Activated naive CD4-positive, alpha-beta T cell treated with Interleukin-2 at 50 U/mL for 16 hours (primary cell): Measurements from ENCODE around the gene BARX2.

Experiments
- DNase-seq: peaks from one replicate; pipeline ENCODE4 v3.0.0-alpha.2; 2020

The BARX2 gene

DNA sequence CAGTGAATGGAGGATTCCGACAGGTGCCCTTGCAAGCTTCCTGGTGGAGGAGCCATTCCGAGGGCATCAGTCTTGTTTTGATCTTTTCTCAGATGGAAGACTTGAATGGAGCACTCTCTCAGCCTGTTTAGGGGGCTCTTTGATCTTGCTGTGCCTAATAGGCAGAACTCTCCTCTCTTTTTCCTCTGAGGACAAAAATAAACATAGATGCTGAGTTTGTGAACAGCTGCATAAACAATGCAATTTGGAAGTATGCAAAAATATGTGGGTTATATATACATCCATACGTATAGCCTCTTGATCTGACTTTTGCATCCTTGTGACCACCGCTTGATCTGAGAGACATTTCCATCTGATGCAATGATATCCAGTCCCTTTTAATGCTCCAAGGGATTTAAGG, 29.1 kb downstream of the BARX2 start:
- no peak for DNase-seq

GRCh38 chr11:129408865-129409444, 33.3 kb downstream of the BARX2 start:
- DNase-seq, result no peak

DNA sequence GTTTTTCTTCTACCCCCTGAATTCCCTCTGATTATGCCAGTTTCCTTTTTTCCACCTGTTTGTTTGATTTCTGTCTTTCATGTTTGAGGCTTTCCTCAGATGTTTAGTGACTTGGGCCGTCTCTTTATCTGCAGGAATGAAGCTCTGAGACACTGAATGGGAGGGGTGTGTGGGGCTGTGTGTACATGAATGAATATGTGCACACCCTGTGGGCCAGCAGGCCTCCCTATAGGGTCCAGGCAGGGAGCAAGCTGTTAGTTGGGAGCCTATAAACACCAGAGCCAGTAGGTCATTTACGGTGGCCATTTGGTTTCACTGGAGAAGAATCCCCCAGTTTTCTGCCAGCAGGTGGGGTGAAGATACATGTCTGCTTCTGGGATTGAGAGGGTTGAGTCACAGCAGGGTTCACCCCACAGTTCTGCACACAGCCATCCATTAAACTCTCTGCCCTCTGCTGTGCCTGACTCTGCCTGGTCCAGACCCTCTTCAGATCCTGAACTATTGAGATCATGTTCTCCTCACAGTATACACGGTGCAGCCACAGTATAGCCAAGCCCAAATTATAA, 34.8 kb downstream of the BARX2 start:
- DNase-seq, result no peak

- no peak for DNase-seq
Observed at GRCh38 chr11:129412494-129412893, 36.8 kb downstream of the BARX2 start.

DNA sequence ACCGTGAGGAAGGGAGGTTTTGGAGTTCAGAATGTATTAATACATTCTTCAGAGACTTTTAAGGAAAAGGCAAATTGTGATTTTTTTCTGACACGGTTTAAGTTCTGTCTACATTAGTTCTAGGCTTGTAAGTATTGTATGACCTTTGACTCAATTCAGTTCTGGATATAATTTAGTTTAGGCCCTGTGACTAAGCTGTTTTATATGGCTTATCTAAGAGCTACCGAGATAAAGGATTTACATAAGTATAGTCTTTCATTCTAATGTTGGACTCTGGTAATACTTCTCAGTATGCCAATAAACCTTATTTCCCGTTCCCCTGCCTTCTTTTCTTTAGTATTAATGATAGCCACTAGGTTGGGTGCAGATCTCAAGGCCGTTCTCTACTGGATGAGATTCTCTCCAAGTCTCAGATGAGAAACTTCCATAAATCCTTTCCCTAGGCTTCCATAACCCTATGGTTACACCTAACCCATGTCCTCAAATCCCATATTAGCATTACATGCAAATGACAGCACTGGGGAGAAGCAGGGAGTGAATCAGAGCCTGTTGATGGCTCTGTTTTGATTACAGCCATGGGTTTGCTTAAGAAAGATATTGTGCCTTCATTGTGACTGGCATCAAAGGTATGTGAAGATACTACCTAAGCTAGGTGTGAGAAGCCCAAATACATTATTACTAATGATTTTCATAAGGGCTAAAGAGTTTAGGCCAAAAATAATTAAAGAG, 38.7 kb downstream of the BARX2 start:
- no peak for DNase-seq

GRCh38 chr11:129416080-129416820, 40.6 kb downstream of the BARX2 start:
- DNase-seq, result no peak

DNA sequence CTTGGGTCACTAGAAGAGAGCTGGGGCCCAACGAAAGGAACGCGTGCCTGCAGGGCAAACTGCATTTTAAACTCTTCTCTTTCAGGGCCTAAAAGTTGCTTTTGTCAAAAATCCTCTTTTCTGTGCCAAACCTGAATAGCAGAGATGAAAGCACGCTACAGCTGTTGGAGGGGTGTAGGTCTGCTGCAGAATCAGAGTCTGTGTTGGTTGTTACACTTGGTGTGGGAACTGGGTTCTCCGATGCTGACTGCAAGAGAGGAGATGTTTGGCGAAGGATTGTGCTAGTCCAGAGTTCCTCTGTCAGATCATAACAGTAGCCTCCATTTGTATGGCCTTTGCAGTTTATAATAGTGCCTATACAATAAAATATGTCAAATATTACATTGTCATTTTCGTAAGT, 41.8 kb downstream of the BARX2 start:
- no peak for DNase-seq

- no peak for DNase-seq
Observed at GRCh38 chr11:129418039-129418438, 42.4 kb downstream of the BARX2 start.

- no peak for DNase-seq
Observed at GRCh38 chr11:129419386-129419785, 43.7 kb downstream of the BARX2 start.

DNA sequence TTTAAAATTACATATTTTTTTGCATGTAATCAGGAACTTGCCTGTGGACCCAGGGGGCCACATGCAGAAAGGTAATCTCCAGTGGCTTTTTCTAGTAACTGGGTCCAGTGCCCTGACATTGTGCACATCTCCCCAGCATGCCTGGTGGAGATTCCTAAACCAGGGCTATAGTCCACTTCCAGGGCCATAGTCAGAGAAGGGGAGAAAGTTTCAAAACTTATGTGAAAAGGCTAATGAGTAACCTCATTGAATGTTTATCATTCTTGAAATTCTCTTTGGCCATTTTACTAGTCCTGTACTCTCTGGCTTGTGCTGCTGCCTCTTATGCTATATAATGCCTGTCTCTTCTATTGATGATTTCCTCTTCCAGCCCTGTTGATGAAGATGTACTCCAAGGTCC, 47.8 kb downstream of the BARX2 start:
- DNase-seq, result no peak

DNA sequence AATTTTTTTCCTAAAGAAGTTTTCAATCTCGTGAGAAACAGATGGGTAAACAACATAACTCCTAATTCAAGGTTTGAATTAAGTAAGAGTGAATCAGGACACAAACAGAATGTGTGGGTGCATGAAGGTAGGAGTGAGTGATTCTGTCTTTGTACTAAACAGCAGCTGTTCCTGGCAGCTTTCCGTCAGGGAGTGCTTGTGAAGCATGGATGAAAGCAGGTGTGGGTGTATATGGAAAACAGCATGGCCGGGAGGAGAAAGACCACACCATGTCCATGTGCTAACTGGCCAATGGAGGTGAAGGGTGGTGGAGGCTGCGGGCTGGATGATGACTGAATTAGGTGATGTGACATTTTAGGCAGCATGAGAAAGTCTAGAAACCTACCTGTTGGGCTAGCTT, 49.6 kb downstream of the BARX2 start:
- no peak for DNase-seq

- no peak for DNase-seq
Observed at GRCh38 chr11:129426038-129426437, 50.4 kb downstream of the BARX2 start.

- DNase-seq, result no peak
Observed at GRCh38 chr11:129426776-129427175, 51.1 kb downstream of the BARX2 start.

DNA sequence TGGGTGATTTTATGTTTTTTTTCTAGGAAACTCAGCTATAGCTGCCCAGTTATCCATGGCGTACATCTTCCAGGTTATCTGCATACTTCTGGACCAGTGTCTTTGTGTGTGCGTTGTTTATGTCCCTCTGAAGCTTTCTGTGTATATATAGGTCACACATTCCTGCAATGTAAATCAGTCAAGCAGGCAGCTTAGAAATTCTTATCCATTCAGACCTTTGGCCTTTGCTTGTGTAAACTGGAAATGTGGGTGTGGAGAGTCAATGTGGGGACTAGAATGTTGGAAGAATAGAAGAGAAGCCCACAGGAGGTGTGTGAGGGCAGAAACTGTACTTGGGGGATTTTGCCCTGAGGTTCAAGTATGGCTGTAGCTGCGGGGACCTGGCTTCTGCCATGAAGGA, 51.7 kb downstream of the BARX2 start:
- no peak for DNase-seq

DNA sequence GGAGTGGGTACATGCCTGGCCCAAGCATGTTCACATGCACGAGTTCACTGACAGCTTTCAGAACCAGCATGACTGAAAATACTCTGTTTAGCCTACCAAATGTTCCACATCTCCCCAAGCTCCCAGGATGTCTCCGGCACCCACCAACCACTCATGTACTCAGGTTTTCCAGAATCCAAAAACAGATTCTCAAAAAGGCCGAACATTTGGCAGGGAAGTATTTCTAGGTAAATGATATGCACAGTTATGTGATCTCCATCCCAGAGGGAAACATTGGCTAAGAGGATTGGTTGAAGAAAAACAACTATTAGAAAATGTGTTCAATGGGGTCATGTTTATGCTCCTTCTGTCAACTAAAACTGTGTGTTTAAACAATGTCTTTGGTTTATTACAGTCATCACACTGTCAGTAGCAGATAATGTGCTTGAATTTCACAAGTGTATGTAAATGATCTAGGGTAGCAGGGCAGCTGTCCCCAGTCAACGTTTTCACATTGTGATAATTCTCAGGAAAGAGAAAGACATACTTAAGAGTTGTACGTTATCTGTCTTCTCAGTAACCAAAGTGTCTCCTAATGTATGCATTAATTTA, 52.3 kb downstream of the BARX2 start:
- no peak for DNase-seq

DNA sequence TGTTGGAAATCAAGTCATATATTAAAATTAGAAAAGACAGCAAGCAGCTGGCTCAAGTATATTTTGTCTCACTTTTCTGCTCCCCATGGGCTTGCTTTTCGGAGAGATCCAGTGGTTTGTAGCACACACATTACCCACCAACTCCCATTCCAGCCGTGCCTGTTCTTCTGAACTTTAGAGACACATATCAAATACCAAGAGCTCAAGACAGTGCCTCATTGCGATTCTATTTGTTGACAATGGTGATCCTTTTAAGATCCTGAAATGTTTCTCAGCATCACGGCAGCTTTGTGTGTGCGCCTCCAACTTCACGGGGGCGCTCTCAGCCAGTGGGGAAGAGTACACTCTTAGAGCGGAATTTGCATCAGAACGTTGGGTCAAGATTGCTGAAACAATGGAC, 52.9 kb downstream of the BARX2 start:
- DNase-seq, result no peak

DNA sequence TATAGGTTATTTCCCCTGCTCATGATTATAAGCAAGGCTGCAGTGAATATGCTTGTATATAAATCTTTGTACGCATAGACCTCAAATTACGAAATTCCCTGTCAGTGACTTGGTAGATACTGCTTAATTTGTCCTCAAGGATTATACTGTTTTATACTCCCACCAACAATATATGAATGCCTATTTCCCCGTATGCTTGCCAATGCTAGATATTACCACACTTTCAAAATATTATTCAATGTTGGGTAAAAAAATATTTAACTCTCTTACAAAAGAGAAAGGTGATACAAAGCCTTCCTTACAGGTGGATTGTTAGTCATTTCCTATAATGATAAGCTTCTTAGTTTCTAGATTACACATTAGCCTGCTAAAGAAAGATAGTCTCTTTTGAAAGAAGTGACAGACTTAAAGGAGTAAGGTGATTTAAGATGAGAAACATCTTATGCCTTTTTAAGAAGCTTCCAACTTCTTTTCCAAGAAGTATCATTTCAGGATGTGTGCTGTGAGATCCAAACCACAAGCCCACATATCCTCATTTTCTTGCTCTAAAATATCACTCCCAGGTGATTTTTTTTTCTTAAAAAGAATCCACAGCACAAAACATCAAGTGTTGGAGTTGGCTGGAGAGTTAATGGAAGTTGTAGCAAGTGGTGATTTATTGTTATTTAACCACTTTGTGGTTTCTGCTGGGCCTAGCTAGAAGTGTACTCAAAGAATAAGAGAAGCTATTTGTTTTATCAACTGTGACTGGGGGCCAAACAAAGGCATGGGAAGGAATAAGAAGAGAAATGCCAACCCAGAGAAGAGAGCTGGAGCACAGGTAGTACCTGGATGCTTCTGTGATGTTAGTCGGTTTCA, 59.2 kb downstream of the BARX2 start:
- no peak for DNase-seq

GRCh38 chr11:129435499-129436245, 60.0 kb downstream of the BARX2 start:
- no peak for DNase-seq

DNA sequence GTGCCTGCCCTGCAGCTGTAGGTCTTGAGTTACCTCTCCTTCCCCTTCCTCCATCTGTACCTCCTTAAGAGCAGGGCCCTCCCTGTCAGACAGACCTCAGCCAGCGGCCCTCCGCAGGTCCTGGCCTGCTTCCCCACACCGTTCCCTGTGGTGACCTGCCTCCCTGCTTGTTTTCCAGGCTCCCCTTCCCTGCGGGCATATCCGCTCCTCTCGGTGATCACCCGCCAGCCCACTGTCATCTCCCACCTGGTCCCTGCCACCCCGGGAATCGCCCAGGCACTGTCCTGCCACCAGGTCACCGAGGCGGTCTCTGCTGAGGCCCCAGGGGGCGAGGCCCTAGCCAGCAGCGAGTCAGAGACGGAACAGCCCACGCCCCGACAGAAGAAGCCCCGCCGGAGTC, 60.9 kb downstream of the BARX2 start:
- DNase-seq, result no peak

GRCh38 chr11:129440028-129440713, 64.5 kb downstream of the BARX2 start:
- DNase-seq, result no peak

GRCh38 chr11:129442171-129442570, 66.5 kb downstream of the BARX2 start:
- no peak for DNase-seq
